Activated CD8-positive, alpha-beta memory T cell treated with anti-CD3 and anti-CD28 coated beads, Interleukin-2, amount 50 U/mL, for 48 hours (primary cell): ENCODE results near the gene HOXC4.
"Not testable (repeated sequence)": the region's sequence is repeated elsewhere in the genome, so short reads cannot be mapped to it uniquely, and the experiment has no call there.

Experiments used
- DNase-seq: peaks from one replicate; pipeline ENCODE4 v3.0.0-alpha.2; 2020

The HOXC4 gene

DNA sequence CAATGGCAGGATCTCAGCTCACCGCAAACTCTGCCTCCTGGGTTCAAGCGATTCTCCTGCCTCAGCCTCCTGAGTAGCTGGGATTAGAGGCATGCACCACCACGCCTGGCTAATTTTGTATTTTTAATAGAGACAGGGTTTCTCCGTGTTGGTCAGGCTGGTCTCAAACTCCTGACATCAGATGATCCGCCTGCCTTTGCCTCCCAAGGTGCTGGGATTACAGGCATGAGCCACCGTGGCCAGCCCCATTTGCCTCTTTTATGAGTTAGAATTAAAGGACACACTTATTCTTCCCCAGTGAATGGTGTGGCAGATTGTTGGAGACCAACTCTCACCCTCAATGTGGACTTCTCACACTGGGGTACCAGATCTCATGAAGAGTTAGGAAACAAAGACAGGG is 11.6 kb upstream of the HOXC4 start:
- not testable (repeated sequence) for DNase-seq

DNA sequence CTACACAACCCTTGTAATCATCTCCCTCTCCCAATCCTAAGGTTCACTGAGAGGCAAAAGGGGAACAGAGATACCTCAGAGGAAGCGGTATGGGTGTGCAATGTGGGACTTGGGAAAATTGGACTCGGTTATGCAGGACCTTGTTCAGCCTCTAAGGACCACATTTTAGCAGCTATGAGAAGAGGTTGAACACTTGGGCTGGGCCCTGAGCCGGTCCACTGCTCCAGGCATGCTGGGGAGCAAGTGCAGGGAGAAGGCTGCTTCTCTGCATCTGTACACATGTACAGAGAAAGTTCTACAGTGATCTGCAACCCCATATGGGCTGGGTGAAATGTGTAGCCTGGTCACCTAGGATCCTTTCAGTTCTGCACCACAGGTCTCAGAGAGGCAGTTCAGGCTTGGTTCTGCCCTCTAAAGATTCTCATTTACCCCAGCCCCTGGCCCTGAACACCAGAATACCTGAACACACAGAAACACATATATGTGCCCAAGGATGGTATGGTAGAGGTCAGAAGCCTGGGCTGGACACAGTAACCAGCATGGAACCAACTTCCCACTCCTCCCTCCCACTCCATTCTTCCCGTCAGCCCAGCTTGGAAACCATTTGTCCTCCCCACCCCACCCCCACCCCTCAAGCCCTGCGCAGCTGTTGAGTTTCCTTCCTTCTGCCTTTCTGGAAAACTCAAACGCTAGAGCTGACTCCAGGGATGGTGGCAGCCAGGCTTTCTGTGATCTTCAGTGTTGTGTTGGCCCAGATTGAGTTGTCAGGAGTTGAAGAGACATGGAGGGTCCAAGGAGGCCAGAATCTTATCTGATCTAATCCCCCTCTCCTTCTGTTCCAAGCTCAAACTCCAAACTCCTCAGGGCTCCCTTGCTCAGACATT is 10.4 kb upstream of the HOXC4 start:
- DNase-seq = no peak

DNA sequence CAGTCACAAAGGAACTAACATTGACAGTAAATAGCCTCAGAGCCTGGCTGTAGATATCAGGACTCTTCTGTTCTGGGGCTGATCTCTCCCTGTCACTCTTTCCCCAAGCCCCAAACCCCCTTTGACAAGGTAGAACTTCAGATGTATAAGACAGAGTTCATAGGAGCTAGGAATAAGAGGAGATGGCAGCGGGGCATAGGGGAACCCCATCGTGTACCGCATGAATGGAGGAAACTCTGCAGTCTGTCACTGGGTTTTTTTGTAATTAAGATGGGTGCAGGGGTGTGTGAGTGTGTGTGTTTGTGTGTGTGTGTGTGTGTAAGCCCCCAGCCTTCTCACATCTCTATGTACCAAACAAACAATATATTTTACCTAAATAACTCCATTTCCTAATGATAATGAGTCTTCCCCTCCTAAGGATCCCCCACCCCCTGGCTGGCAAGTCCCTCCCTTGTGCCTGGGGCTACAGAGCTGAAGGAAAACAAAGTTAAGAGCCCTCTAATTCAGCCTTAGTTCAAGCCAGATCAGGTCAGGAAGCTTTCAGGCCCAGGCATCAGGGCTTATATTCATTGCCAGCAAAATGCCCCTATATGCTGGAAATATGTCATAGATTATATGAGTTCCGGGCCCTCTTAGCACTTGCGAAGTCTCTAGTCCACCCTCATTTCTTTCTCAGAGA is 9.1 kb upstream of the HOXC4 start:
- DNase-seq = no peak

DNA sequence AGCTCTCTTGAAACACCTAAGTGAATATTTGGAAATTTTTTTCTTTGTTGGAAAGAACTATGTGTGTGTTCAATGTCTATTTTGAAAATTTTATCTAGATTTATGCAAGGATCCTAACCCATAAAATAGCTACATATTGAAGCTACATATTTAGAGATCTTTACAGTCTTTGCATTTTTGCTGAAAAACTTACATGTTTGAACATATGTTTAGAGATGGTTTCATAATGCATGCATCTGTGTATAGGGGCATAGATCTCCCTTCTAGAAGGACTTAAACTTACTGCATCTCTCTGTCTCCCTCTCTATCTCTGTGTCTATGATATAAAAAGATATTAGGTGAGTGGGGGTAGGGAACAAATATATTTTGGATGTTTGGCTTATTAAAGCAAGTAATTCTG is 8.2 kb upstream of the HOXC4 start:
- no peak for DNase-seq

DNA sequence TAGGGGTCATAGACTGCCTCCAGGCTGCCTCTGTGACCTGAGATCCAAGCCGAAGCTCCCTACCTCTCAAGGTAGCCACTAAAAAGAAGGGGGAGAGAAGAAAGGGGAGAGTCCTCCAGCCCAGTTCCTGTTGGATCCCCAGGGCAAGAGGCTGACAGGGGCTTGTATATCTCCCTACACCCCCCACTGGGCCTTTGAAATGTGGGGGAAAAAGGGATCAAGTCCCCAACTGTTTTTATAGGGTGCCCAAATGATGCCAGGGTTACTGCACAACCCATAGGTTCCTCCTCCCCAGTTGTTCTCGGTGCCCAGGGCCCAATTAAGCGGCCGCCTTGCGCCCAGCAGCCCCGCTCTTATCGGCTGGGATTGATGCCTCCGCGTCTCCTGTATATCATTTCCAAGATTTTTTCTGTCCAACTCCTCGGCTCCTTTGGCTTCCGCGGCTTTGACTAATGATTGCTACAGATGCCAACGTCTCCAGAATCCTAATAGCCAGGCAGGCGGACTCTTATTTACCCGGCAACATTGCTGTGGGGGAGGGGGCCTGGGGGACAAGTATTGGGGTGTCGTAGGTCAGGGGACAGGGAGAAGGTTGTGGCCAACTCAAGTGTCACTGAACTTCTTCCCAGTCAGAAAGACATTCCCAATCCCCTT is 7.6 kb upstream of the HOXC4 start:
- DNase-seq = no peak

DNA sequence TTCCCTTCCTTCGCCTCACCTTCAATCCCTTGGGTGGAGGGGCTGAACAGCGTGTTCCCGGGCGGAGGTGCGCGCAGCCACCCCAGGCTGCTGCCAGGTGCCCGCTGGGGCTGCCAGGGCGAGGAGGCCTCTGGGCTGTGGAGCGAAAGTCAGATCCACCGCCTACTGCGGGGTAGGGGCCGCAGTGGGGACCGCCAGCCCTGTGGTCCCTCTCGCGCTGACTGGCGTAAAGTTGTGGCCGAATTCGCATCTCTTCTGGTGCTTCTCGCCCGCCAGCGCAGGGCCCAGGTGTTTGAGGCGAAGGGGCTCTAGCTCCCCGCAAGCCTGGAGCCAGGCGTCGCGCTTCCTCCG is 6.9 kb upstream of the HOXC4 start:
- DNase-seq = no peak

DNA sequence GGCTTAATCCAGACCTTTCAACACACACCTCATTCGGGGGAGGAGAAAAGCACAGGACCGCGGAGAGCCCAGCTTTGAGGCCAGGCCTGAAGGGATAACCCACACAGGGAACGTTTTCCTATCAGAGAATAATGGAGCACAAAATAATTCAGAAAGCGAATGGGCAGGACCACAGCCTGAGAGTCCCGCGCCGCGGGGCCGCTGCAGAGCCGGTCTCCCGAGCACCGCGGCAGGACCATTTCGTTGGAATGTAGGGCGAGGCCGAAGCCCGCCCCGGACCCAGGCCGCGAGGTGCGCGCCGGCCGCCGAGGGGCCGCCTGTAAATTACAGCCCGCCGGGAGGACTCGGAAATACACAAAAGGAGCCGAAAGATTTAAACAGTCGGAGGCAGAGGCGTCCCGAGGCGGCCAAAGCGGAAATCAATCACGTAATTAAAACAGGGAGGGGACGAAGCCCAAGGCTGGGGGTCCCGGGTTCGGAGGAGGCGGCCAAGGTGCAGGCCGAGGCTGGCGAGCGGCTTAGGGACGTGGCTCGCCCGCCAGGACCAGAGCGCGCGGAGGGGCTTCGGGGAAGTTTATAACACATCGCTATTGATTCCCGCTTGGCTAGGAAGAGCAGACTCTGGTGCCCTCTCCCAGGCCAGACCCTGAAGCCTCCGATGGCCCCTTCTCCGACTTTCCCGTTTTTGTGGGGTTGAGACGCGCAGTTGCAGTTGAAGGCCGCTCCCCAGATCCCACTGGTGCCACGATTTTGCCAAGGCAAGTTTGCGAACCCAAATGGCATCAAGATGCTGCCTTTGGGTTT is 6.3 kb upstream of the HOXC4 start:
- no peak for DNase-seq

DNA sequence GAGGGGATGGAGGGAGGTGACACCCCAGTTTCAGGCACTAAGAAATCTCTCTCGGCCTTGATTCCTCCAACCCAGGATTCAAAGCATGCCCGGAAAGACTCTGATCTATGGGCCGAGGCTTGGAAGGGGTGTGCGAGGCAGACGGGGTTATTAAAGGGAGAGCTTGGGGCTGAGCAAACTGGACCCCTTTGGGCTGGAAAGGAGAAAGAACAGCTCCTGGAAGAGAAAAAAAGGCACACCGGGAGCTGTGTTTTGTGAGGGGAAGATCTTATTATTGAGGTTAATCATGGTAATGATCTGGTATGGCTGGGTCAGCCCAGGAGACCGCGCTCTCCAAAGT is 5.7 kb upstream of the HOXC4 start:
- DNase-seq = no peak

DNA sequence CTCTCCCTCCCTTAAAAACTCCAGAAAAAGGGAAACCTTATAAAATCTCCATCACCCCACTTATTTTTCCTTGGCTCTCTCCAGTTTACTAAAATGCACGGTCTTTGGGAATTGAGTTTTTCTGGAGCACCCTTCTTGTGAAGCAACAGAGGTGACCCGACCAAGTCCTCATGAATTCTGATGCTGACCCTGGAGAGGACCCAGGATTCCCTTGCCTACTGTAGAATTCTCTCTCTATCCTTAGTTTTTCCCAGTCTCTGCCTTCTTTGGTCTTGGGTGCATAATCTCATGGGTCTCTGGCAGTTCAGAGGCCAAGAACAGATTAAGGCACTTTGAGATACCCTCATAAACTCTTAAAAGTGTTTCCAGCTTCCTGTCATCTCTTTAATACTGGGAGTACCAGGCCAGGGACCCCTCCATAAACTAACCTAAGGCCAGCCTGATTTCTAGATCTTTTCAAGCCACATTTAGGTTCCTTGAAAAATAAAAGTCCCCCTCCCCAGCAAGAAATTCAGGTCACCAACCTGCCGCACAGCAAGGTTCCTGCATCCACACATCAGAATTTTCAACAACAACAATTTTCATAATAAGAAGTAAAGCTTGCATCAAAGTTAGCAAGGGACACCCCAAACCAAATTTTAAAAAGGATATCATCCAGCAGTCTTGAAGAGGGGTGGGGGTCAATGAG is 5.1 kb upstream of the HOXC4 start:
- DNase-seq = no peak

DNA sequence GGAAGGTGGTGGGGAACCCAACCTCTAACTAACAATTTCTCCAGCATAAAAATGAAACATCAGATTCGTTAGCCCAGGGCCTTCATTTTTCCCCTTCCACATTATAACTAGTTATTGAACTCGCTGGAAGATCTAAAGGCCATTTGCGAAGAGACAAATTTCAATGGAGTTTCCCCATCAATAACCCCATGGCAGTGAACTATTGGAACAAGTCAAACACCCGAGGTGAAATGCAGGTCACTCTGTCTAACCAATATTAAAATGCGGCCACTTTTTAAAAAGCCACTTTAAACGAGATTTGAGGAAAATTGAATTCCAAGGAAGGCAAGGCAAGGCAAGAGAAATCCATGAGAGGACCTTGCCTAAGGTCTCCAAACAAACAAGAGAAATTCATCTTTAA is 4.5 kb upstream of the HOXC4 start:
- no peak for DNase-seq

DNA sequence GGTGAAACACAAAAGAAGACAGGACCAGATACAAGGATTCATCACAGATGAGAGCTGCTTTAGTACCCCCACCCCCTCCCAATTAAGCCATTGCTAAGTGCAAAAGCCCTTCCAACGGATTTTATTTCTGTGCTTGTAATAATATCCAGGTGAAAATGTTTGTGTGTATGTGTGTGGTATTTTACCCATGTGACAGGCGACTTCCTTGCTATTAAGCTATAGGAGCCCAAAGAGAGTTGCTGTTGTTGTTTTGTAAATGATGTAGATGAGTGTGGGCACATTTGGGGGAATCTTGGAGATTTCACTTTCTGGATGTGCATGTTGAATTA is 3.2 kb upstream of the HOXC4 start:
- no peak for DNase-seq

DNA sequence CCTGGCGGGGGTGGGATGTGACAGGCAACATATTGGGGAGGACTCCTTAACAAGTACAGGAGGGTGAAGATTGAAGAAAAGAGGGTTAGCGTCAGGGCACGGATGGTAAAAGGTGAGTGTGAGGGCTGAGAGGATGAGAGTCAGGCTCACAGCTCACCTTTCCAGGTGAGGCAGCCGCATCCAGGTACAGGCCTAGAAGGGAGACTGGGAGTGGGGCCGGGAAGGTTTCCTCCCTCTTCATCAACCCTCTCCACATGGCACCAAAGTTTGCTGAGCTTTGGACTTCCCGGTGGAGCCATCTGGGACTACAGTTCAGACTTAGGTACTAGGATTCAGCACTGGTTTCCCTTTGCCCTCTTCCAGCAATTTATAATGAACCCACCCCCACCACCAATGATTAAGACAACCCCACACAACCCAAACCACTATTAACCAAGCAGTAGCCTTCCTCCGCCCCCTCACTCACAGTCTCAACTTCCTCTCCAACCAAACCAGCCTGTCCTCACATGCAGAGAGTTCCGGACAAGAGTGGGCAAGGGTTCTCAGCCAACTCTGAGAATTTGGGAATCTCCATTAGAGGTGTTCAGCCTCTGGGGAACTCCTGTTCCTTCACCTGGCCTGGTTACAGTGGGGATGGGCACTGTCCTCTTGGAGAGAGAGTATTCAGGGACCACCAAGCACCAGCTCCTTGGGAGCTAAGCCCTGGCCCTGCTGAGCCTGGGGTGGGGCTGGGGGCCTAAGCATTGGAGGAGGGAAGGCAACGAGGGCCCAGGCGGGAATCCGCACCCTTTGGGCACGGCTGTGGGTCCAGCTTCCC is 2.4 kb upstream of the HOXC4 start:
- no peak for DNase-seq

DNA sequence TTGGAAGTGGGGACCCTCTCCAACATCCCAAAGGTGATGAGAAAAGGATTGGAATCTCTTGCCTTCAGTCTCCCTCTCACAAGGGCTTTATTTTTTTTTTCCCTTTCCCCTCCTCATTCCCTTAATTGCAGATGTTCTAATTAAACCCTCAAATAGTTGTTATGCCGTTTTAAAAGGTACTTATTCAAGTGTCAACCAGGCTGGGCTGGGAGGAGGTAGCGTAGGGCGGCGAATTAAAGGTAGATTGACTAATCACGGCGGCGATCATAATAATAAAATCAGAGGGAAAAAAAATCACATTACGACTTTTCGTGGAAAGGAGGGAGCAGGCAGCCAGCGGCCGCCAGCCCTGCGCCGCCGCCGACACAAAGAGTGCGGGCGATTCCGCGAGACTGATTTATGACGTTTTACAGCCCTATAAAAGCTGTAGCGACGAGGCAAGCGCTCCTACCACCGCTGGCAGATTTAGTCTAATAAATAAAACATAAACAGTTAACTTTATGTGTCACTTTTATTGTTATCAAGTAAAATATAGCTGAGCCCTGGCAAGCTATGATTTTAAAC is 1.7 kb upstream of the HOXC4 start:
- DNase-seq = no peak

DNA sequence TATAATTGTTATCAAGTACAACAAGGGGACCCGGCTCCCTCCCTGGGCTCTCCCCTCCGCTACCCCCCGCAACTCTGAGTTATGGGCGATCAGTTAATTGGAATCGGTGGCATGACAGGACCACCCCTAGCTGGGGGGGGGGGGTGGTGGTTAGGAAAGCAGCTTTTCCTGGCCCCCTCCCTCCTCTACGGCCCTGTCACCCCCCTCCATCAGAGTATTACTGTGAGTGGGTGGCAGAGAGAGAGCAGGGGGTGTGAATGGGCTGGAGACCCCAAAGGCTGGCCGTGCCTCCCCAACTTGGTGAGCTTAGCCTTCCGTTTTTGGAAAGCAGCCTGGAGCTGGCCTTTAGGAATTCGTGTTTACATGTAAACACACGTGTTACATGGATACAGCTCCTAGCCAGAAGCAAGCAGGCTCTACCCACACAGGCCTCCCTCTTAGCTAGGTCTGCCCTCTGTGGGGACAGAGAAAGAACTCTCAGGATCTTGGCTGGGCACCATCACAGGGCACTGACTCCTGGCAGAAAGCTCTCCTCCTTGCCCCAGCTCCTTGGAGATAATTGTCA is 1.1 kb upstream of the HOXC4 start:
- DNase-seq = no peak

DNA sequence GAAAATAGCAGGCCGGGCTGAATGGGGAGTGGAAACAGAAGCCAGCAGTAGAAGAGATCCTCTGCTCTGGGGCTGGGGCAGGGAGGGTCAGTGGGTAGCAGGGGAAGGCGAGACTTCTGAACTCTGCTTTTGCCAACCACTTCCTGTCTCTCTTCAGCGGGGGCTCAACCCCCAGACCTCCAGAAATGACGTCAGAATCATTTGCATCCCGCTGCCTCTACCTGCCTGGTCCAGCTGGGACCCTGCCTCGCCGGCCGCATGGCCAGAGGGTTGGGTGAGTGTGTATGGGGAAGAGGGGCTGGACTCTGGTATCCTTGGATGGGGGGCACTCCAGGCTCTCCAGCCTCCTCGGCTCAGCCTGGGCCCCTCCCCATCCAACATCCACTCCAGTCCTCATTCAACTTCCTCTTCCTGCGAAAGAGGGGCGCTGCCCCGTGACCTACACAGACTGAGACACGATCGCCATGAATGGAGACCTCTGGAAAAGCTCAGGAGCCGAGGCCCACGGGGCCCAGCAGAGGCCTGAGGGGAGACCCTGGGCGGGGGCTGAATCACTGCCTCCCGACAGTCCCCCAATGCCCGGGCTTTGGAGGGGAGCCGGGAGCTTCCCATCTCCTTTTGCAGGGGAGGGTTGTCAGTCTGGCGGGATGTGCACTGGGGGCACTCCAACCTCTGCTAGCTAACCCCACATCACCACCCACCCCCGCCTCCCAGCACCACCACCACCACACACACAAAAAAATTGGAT is 458 bp upstream of the HOXC4 start:
- DNase-seq = peak; percentile 63

DNA sequence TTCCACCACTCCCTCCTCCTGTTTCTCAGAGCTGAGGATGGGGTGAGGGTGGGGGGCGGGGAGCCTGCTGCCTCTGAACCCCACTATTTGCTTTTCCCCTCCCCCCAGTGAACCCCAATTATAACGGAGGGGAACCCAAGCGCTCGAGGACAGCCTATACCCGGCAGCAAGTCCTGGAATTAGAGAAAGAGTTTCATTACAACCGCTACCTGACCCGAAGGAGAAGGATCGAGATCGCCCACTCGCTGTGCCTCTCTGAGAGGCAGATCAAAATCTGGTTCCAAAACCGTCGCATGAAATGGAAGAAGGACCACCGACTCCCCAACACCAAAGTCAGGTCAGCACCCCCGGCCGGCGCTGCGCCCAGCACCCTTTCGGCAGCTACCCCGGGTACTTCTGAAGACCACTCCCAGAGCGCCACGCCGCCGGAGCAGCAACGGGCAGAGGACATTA is 1.1 kb downstream of the HOXC4 start:
- DNase-seq = no peak

DNA sequence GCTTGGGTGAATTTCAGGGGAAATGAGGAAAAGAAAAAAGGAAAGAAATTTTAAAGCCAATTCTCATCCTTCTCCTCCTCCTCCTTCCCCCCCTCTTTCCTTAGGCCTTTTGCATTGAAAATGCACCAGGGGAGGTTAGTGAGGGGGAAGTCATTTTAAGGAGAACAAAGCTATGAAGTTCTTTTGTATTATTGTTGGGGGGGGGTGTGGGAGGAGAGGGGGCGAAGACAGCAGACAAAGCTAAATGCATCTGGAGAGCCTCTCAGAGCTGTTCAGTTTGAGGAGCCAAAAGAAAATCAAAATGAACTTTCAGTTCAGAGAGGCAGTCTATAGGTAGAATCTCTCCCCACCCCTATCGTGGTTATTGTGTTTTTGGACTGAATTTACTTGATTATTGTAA is 1.9 kb downstream of the HOXC4 start:
- DNase-seq = no peak

DNA sequence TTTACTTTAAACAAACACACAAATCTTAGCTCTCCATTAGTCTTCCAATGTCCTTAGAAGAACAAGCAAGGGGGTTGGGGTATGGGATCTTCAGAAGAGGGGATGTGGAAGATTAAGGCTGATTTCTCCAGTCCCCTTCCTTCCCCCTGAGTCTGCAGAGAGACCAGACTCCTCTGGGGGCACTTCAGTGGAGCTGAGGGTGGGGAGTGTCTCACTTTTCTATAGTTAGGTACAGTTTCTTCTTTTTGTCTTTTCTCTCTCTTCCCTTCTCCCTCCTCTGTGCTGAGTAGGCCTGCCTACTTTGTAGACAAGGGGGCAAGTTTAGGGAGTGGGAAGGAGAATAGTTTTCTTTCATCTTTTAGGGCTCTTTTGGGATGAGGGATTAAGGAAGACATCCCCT is 2.5 kb downstream of the HOXC4 start:
- no peak for DNase-seq

DNA sequence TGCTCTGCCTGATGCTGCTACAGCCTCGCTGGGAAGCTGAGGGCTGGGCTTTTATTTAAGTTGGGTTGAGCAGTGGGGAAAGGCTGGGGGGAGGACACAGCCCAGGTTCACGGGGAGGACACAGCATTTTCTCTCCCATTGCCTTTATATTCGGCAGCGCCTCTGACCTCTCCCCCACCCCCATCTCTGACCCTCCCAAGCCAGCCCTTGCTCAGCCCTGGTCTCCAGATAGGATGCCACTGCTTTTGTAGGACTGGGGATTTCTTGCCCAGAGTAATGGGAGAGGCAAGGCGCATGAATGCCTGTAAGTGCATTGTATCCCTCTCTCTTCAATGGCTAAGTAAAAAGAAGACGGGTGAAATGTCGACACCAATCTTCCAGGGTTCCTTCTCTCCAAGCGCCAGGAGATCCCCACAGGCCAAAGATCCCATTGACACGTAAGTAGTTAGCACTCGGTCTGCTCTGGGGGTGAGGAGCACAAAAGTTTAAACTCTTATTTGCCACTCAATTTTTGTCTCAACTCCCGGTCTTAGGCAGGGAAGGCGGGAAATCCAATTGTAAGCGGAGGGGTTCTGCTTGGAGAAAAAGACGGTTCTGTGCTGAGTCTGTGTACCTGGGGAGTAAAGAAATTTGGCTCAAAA is 4.6 kb downstream of the HOXC4 start:
- no peak for DNase-seq

DNA sequence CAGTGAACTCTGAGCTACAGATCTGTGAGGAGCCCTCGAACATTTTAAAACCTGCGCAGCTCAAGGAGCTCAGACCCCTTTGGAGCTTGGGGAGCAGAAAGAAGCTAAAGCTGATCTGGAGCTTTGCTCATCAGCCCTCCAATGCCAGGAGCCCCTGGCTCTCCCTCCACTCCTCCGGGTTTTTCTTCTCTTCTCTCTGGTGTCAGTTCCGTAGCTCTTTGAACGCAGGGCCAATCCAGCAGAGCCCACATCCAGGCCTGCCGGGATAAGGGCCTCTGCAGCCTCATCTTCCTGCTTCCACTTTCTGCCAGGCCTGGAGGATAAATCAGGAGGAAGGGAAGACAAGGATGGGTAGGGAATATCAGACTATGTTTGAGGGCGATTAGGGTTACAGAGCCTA is 6.0 kb downstream of the HOXC4 start:
- no peak for DNase-seq
